Measurements from ENCODE around the gene ADGRG7.
A peak's percentile ranks its signal among the peaks of the same experiment; 100 is the strongest.

Gene ADGRG7

GRCh38 chr3:100614941-100615340 is 5.5 kb downstream of the ADGRG7 start:
- Histone ChIP-seq H3K4me3 (ENCODE audit: low read length) (no peak overlapping the region), H3K4me1 (ENCODE audit: control insufficient read depth, low read depth, low read length) (no peaks in the 10 kb centered on the region), H4K8ac (ENCODE audit: low read depth, low read length) (no peak overlapping the region), H3K4me2 (ENCODE audit: low read length) (no peak overlapping the region), H2BK5ac (ENCODE audit: low read length) (no peak overlapping the region), H3K27ac (ENCODE audit: low read depth, low read length) (no peak overlapping the region), H3K79me1 (ENCODE audit: low read length) (no peaks in the 10 kb centered on the region), H2BK120ac (ENCODE audit: low read depth, low read length) (no peak overlapping the region), H3K9ac (ENCODE audit: low read length) (no peak overlapping the region), H3K79me2 (ENCODE audit: control insufficient read depth, insufficient read depth, low read length) (no peaks in the 10 kb centered on the region), H3K23ac (ENCODE audit: low read length) (no peak overlapping the region), H3K56ac (ENCODE audit: low read length) (no peak overlapping the region), H3K36me3 (ENCODE audit: control insufficient read depth, insufficient read depth, low read length) (no peaks in the 10 kb centered on the region), H2AK5ac (ENCODE audit: low read length) (no peak overlapping the region), H3K27me3 (ENCODE audit: insufficient read depth, low read length, poor library complexity) (no peaks in the 10 kb centered on the region), H3K4ac (ENCODE audit: low read depth, low read length) (no peak overlapping the region), H4K5ac (ENCODE audit: low read length) (no peak overlapping the region), H2BK15ac (replicated peaks; ENCODE audit: low read depth) (no peak overlapping the region), H3K18ac (ENCODE audit: low read length) (no peak overlapping the region)
- no peak for DNase-seq

GRCh38 chr3:100615684-100616083 is 6.3 kb downstream of the ADGRG7 start:
- H4K8ac ChIP-seq (ENCODE audit: low read depth, low read length) = no peak overlapping the region

GRCh38 chr3:100621251-100621650 is 11.8 kb downstream of the ADGRG7 start:
- DNase-seq = no peak
- no peak overlapping the region for H2BK15ac ChIP-seq (replicated peaks; ENCODE audit: low read depth)
- H3K36me3 ChIP-seq (ENCODE audit: control insufficient read depth, insufficient read depth, low read length) = no peaks in the 10 kb centered on the region
- H3K4ac ChIP-seq (ENCODE audit: low read depth, low read length) = no peak overlapping the region
- no peaks in the 10 kb centered on the region for H3K79me1 ChIP-seq (ENCODE audit: low read length)
- H3K18ac ChIP-seq (ENCODE audit: low read length) = no peak overlapping the region
- H2BK120ac ChIP-seq (ENCODE audit: low read depth, low read length) = no peak overlapping the region
- H3K27ac ChIP-seq (ENCODE audit: low read depth, low read length) = no peak overlapping the region
- H3K27me3 ChIP-seq (ENCODE audit: insufficient read depth, low read length, poor library complexity) = no peaks in the 10 kb centered on the region
- H3K79me2 ChIP-seq (ENCODE audit: control insufficient read depth, insufficient read depth, low read length) = no peaks in the 10 kb centered on the region
- H2AK5ac ChIP-seq (ENCODE audit: low read length) = no peak overlapping the region
- no peaks in the 10 kb centered on the region for H3K4me1 ChIP-seq (ENCODE audit: control insufficient read depth, low read depth, low read length)
- no peak overlapping the region for H3K4me2 ChIP-seq (ENCODE audit: low read length)
- no peak overlapping the region for H4K8ac ChIP-seq (ENCODE audit: low read depth, low read length)
- no peak overlapping the region for H3K4me3 ChIP-seq (ENCODE audit: low read length)
- H4K5ac ChIP-seq (ENCODE audit: low read length) = no peak overlapping the region
- H3K23ac ChIP-seq (ENCODE audit: low read length) = no peak overlapping the region
- no peak overlapping the region for H3K56ac ChIP-seq (ENCODE audit: low read length)
- no peak overlapping the region for H2BK5ac ChIP-seq (ENCODE audit: low read length)
- H3K9ac ChIP-seq (ENCODE audit: low read length) = no peak overlapping the region

More at GRCh38 chr3:100615684-100616083, 6.3 kb downstream of the ADGRG7 start:
- no peak overlapping the region for H4K5ac ChIP-seq (ENCODE audit: low read length)
- no peak overlapping the region for H3K9ac ChIP-seq (ENCODE audit: low read length)
- H2BK5ac ChIP-seq (ENCODE audit: low read length) = no peak overlapping the region
- no peak overlapping the region for H3K56ac ChIP-seq (ENCODE audit: low read length)
- no peaks in the 10 kb centered on the region for H3K79me1 ChIP-seq (ENCODE audit: low read length)
- no peaks in the 10 kb centered on the region for H3K27me3 ChIP-seq (ENCODE audit: insufficient read depth, low read length, poor library complexity)
- no peak overlapping the region for H3K4me2 ChIP-seq (ENCODE audit: low read length)
- no peak overlapping the region for H3K23ac ChIP-seq (ENCODE audit: low read length)
- no peak overlapping the region for H3K4ac ChIP-seq (ENCODE audit: low read depth, low read length)
- no peaks in the 10 kb centered on the region for H3K36me3 ChIP-seq (ENCODE audit: control insufficient read depth, insufficient read depth, low read length)
- H3K79me2 ChIP-seq (ENCODE audit: control insufficient read depth, insufficient read depth, low read length) = no peaks in the 10 kb centered on the region
- no peak for DNase-seq
- no peak overlapping the region for H2BK15ac ChIP-seq (replicated peaks; ENCODE audit: low read depth)
- H3K4me1 ChIP-seq (ENCODE audit: control insufficient read depth, low read depth, low read length) = no peaks in the 10 kb centered on the region
- H3K4me3 ChIP-seq (ENCODE audit: low read length) = no peak overlapping the region
- no peak overlapping the region for H3K18ac ChIP-seq (ENCODE audit: low read length)
- no peak overlapping the region for H2BK120ac ChIP-seq (ENCODE audit: low read depth, low read length)
- H3K27ac ChIP-seq (ENCODE audit: low read depth, low read length) = no peak overlapping the region
- H2AK5ac ChIP-seq (ENCODE audit: low read length) = no peak overlapping the region

- Histone ChIP-seq H4K5ac (ENCODE audit: low read length) (no peak overlapping the region), H2BK5ac (ENCODE audit: low read length) (no peak overlapping the region), H3K4me1 (ENCODE audit: control insufficient read depth, low read depth, low read length) (no peaks in the 10 kb centered on the region), H3K56ac (ENCODE audit: low read length) (no peak overlapping the region), H3K27ac (ENCODE audit: low read depth, low read length) (no peak overlapping the region), H2BK15ac (replicated peaks; ENCODE audit: low read depth) (no peak overlapping the region), H3K4ac (ENCODE audit: low read depth, low read length) (no peak overlapping the region), H3K18ac (ENCODE audit: low read length) (no peak overlapping the region), H3K36me3 (ENCODE audit: control insufficient read depth, insufficient read depth, low read length) (no peaks in the 10 kb centered on the region), H3K79me2 (ENCODE audit: control insufficient read depth, insufficient read depth, low read length) (no peaks in the 10 kb centered on the region), H3K4me2 (ENCODE audit: low read length) (no peak overlapping the region), H3K79me1 (ENCODE audit: low read length) (no peaks in the 10 kb centered on the region), H3K23ac (ENCODE audit: low read length) (no peak overlapping the region), H3K27me3 (ENCODE audit: insufficient read depth, low read length, poor library complexity) (no peaks in the 10 kb centered on the region), H4K8ac (ENCODE audit: low read depth, low read length) (no peak overlapping the region), H3K9ac (ENCODE audit: low read length) (no peak overlapping the region), H2BK120ac (ENCODE audit: low read depth, low read length) (no peak overlapping the region), H2AK5ac (ENCODE audit: low read length) (no peak overlapping the region), H3K4me3 (ENCODE audit: low read length) (no peak overlapping the region)
- WGBS (ENCODE audit: extremely low coverage, insufficient coverage, low lambda C conversion rate) = no CpG with 5 or more reads among the region's 2 CpGs
- DNase-seq = no peak
Observed at GRCh38 chr3:100627491-100627890, 18.1 kb downstream of the ADGRG7 start.

- Histone ChIP-seq H3K4ac (ENCODE audit: low read depth, low read length) (no peak overlapping the region), H2BK5ac (ENCODE audit: low read length) (no peak overlapping the region), H3K79me2 (ENCODE audit: control insufficient read depth, insufficient read depth, low read length) (no peaks in the 10 kb centered on the region), H3K9ac (ENCODE audit: low read length) (no peak overlapping the region), H3K23ac (ENCODE audit: low read length) (no peak overlapping the region), H3K4me3 (ENCODE audit: low read length) (no peak overlapping the region), H3K4me2 (ENCODE audit: low read length) (no peak overlapping the region), H4K8ac (ENCODE audit: low read depth, low read length) (no peak overlapping the region), H3K4me1 (ENCODE audit: control insufficient read depth, low read depth, low read length) (no peaks in the 10 kb centered on the region), H3K79me1 (ENCODE audit: low read length) (no peaks in the 10 kb centered on the region), H2BK120ac (ENCODE audit: low read depth, low read length) (no peak overlapping the region), H2BK15ac (replicated peaks; ENCODE audit: low read depth) (no peak overlapping the region), H3K27ac (ENCODE audit: low read depth, low read length) (no peak overlapping the region), H2AK5ac (ENCODE audit: low read length) (no peak overlapping the region), H3K27me3 (ENCODE audit: insufficient read depth, low read length, poor library complexity) (no peaks in the 10 kb centered on the region), H4K5ac (ENCODE audit: low read length) (no peak overlapping the region), H3K56ac (ENCODE audit: low read length) (no peak overlapping the region), H3K18ac (ENCODE audit: low read length) (no peak overlapping the region), H3K36me3 (ENCODE audit: control insufficient read depth, insufficient read depth, low read length) (no peaks in the 10 kb centered on the region)
- no CpG with 5 or more reads among the region's 3 CpGs for WGBS (ENCODE audit: extremely low coverage, insufficient coverage, low lambda C conversion rate)
- DNase-seq = no peak
Observed at GRCh38 chr3:100629421-100630127, 20.2 kb downstream of the ADGRG7 start.

GRCh38 chr3:100630664-100631063 is 21.3 kb downstream of the ADGRG7 start:
- no peak overlapping the region for H4K8ac ChIP-seq (ENCODE audit: low read depth, low read length)
- no peak overlapping the region for H3K23ac ChIP-seq (ENCODE audit: low read length)
- peak; percentile 62 for DNase-seq
- H3K56ac ChIP-seq (ENCODE audit: low read length) = no peak overlapping the region
- H2BK15ac ChIP-seq (replicated peaks; ENCODE audit: low read depth) = no peak overlapping the region
- no peak overlapping the region for H2AK5ac ChIP-seq (ENCODE audit: low read length)
- no peak overlapping the region for H3K9ac ChIP-seq (ENCODE audit: low read length)
- H3K18ac ChIP-seq (ENCODE audit: low read length) = no peak overlapping the region
- no peak overlapping the region for H3K4me2 ChIP-seq (ENCODE audit: low read length)
- H3K36me3 ChIP-seq (ENCODE audit: control insufficient read depth, insufficient read depth, low read length) = no peaks in the 10 kb centered on the region
- no peaks in the 10 kb centered on the region for H3K79me2 ChIP-seq (ENCODE audit: control insufficient read depth, insufficient read depth, low read length)
- no peak overlapping the region for H2BK5ac ChIP-seq (ENCODE audit: low read length)
- no peak overlapping the region for H3K27ac ChIP-seq (ENCODE audit: low read depth, low read length)
- H3K4ac ChIP-seq (ENCODE audit: low read depth, low read length) = no peak overlapping the region
- H2BK120ac ChIP-seq (ENCODE audit: low read depth, low read length) = peak overlapping the region; percentile 12
- H3K4me3 ChIP-seq (ENCODE audit: low read length) = no peak overlapping the region
- H4K5ac ChIP-seq (ENCODE audit: low read length) = no peak overlapping the region
- H3K79me1 ChIP-seq (ENCODE audit: low read length) = no peaks in the 10 kb centered on the region
- no peaks in the 10 kb centered on the region for H3K4me1 ChIP-seq (ENCODE audit: control insufficient read depth, low read depth, low read length)
- no peaks in the 10 kb centered on the region for H3K27me3 ChIP-seq (ENCODE audit: insufficient read depth, low read length, poor library complexity)
- WGBS (ENCODE audit: extremely low coverage, insufficient coverage, low lambda C conversion rate) = no CpG with 5 or more reads among the region's 1 CpG

All from mesendoderm (in vitro differentiated cells).